Naive thymus-derived CD8-positive, alpha-beta T cell (primary cell): ENCODE measurements around the gene CACNA1I. TPM values are rescaled to one million over a fixed set of nuclear protein-coding genes. Genes with fewer than 3 reads are reported as not detected.
A peak's percentile ranks its signal among the peaks of the same experiment; 100 is the strongest.

Experiments used
- ATAC-seq, 2 donors: fragments of 150-1000 bp; cut with Tn5 transposase in 1 of 2; sonication (Bioruptor Pico), chemical (Tn5 transposase) in 1 of 2; 1 replicate in 1 of 2; 2 replicates in 1 of 2; pipeline ENCODE4 v1.10.0; 2021; ENCODE audit warnings: mild to moderate bottlenecking in 2 of 2, moderate library complexity in 2 of 2
- POLR2A ChIA-PET: fragments of 350-600 bp; sonication (Branson Sonifier 250); formaldehyde crosslinking; loops from one replicate; lab custom pipeline; 2021; ENCODE audit warnings: antibody characterized with exemption; lab: Charles Lee
- DNase-seq, 10 donors: peaks; one replicate each; pipeline versions ENCODE4 v3.0.0 to v3.0.0-alpha.2; 2020 to 2022
- H3K27ac Mint-ChIP-seq, 10 donors: one replicate each; pipeline ENCODE4 v1.8.0; 2020 to 2022; ENCODE audit warnings: mild to moderate bottlenecking in 10 of 10, mixed read lengths in 10 of 10, moderate library complexity in 4 of 10, inconsistent platforms in 1 of 10
- H3K27me3 Mint-ChIP-seq, 5 donors: one replicate each; pipeline ENCODE4 v1.8.0; 2021 to 2022; ENCODE audit warnings: mixed read lengths in 5 of 5
- H3K36me3 Mint-ChIP-seq, 3 donors: one replicate each; pipeline ENCODE4 v1.8.0; 2020 to 2022; ENCODE audit warnings: mixed read lengths in 3 of 3, mild to moderate bottlenecking in 2 of 3, inconsistent platforms in 1 of 3
- H3K4me1 Mint-ChIP-seq, 4 donors: one replicate each; pipeline ENCODE4 v1.8.0; 2021 to 2022; ENCODE audit warnings: mixed read lengths in 4 of 4
- H3K4me3 Mint-ChIP-seq, 10 donors: one replicate each; pipeline ENCODE4 v1.8.0; 2020 to 2022; ENCODE audit warnings: mild to moderate bottlenecking in 10 of 10, mixed read lengths in 10 of 10, moderate library complexity in 6 of 10, inconsistent platforms in 1 of 10
- H3K9me3 Mint-ChIP-seq, 9 donors: one replicate each; pipeline ENCODE4 v1.8.0; 2020 to 2022; ENCODE audit warnings: mixed read lengths in 9 of 9, mild to moderate bottlenecking in 3 of 9, inconsistent platforms in 1 of 9, moderate library complexity in 1 of 9
- polyA plus RNA-seq, 3 donors: library from polyadenylated mRNA; unstranded; fragments of 300-500 nt; fragmentation: Illumina TruSeq; gene quantifications; one replicate each; pipeline ENCODE4 v1.2.3, GENCODE V29; 2021
- total RNA-seq, 8 experiments: library from RNA in 2 of 8; stranded (reverse) in 2 of 8; gene quantifications; one replicate each; pipeline ENCODE4 v1.2.3 and lab custom pipeline; 2021 to 2026

Gene CACNA1I
- total and polyA plus RNA-seq, 5 experiments from 2014 or later: 0.04 to 14.9 (median 0.33) TPM

DNA sequence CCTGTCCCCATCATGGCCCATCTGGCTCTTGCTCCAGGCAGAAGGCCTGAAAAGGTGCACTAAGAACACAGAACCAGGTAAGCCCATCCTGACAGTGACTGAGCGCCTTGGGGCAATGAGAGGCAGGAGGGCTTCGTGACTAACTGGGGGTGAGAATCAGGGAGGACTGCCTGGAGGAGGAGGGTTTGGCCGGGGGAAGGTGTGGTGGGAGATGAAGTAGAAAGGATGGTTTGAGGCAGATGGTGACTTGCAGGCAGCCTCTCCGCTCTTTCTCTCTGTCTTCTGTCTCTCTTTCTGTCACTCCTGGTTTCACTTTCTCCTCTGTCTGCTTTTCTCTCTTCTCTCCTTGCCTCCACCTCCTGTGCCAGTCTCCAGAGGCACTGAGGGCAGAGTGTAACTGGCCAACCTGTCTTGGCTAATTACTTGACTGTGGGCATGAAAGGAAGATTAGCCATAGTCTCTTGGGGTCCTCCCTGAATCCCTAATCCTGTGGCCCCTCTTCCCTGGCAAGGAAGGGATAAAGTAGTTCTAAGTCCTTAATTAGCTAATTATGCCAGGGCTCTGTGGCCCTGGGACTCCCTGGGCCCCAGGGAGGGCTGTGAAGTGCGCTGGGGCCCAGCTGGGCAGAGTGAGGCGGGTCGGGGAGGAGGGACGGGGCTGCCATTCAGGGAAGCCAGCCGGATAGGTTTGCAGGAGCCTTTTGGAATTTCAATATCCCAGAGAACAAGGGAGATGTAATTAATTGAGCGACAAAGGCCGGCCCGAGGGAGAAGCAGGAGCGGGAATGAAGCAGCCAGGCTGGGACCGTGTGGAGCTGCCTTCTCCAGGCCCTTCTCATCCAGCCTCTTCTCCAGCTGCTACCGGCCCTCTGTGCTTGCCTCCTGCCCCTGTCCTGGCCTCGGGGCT, 61.1 kb downstream of the CACNA1I start:
- DNase-seq: no peak
- H3K27ac Mint-ChIP-seq: peak overlapping the region in 1 of 10 donors; percentile 89
- no peak for ATAC-seq
- peaks cover 0 to 9% (median 7%) of the 10 kb centered on the region in 4 donors for H3K4me1 Mint-ChIP-seq
- peaks cover 3 to 26% (median 6%) of the 10 kb centered on the region in 5 donors for H3K27me3 Mint-ChIP-seq
- POLR2A ChIA-PET: no interaction called here
- no peak overlapping the region for H3K4me3 Mint-ChIP-seq
- H3K9me3 Mint-ChIP-seq: no peaks in the 10 kb centered on the region
- no peaks in the 10 kb centered on the region for H3K36me3 Mint-ChIP-seq

DNA sequence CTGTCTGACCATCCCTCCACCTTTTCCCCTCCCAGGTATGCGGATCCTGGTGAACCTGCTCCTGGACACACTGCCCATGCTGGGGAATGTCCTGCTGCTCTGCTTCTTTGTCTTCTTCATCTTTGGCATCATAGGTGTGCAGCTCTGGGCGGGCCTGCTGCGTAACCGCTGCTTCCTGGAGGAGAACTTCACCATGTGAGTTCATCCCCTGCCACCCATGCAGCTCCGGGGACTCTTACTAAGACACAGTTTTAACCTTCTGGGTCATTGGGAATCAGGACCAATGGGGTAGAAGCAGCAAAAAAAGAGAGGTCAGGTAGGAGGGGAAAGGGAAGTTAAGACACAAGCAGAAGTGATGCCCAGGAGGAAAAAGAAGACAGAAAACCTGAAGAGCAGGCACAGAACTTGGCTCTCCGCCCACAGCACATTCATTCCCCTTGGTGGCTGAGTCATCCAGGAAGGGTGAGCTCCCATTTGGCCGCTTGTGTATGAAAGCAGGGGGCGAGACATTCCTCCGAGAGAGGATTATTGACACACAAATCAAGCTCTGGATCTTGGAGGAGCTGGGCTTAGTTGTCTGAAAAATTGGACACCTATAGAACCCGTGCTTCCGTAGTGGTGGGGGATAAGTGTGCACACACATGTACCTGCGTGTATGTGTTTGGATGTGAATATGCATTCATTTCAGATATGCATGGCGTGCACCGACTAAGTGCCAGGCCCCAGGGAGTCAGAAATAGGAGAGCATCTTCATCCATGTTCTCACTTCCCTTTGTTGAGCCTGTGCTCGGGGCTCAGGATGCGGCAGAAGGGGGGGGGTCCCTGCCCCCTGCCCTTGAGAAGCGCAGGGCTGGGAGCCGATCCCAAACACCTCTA, 64.2 kb downstream of the CACNA1I start:
- DNase-seq: no peak
- no peak for ATAC-seq
- Mint-ChIP-seq H3K4me3 (no peak overlapping the region), H3K36me3 (peaks cover 0 to 4% (median 4%) of the 10 kb centered on the region in 3 donors), H3K9me3 (peaks cover 0 to 4% (median 2%) of the 10 kb centered on the region in 9 donors), H3K27ac (peak overlapping the region in 1 of 10 donors; percentile 71), H3K4me1 (peaks cover 0 to 4% (median 0%) of the 10 kb centered on the region in 4 donors), H3K27me3 (peaks cover 0 to 6% (median 2%) of the 10 kb centered on the region in 5 donors)
- POLR2A ChIA-PET: no interaction called here

DNA sequence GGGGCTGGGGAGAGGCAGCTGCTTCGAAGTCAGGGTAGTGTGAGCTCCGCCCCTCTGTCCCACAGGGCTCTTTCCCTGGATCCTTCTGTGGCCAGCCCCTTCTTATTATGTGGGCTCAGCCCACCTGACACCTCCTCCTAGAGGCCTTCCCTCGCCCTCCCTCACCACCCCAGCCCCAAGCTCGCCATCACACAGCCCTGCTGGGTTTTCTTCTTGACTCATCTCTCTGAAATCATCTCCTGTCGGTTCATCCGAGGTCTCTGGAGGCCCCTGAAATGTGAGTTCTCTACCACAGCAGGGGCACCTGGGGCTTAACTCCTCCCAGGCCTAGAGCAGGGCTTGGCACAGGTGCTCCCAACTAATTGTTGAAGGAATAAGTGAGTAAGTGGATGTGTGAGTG, 65.2 kb downstream of the CACNA1I start:
- Mint-ChIP-seq H3K27ac (peak overlapping the region in 1 of 10 donors; percentile 53), H3K9me3 (peaks cover 0 to 6% (median 3%) of the 10 kb centered on the region in 9 donors), H3K4me1 (peaks cover 0 to 2% (median 0%) of the 10 kb centered on the region in 4 donors), H3K36me3 (peaks cover 0 to 7% (median 4%) of the 10 kb centered on the region in 3 donors), H3K27me3 (no peaks in the 10 kb centered on the region), H3K4me3 (no peak overlapping the region)
- POLR2A ChIA-PET: no interaction called here
- no peak for ATAC-seq
- no peak for DNase-seq

DNA sequence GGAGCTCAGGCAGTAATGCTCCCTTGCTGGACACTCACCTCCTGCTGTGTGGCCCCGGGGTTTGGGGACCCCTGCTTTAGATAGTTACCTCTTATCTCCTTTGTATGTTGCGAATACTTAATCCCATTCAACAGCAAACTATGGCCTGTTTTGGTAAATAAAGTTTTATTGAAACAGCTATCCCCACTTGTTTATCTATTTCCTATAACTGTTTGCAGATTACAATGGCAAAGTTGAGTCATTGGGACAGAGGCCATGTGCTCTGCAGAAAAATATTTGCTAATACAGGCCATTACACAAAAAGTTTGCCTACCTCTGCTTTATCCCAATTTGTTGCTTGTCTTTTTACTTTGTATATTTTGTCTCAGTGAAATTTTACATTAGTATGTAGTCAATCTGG, 68.4 kb downstream of the CACNA1I start:
- Mint-ChIP-seq H3K36me3 (peaks cover 0 to 7% (median 4%) of the 10 kb centered on the region in 3 donors), H3K27me3 (peaks cover 0 to 10% (median 0%) of the 10 kb centered on the region in 5 donors), H3K27ac (peak overlapping the region in 1 of 10 donors; percentile 12), H3K4me1 (peaks cover 0 to 2% (median under 1%) of the 10 kb centered on the region in 4 donors), H3K9me3 (peaks cover 0 to 6% (median 3%) of the 10 kb centered on the region in 9 donors), H3K4me3 (no peak overlapping the region)
- DNase-seq: no peak
- no peak for ATAC-seq
- POLR2A ChIA-PET: no interaction called here

DNA sequence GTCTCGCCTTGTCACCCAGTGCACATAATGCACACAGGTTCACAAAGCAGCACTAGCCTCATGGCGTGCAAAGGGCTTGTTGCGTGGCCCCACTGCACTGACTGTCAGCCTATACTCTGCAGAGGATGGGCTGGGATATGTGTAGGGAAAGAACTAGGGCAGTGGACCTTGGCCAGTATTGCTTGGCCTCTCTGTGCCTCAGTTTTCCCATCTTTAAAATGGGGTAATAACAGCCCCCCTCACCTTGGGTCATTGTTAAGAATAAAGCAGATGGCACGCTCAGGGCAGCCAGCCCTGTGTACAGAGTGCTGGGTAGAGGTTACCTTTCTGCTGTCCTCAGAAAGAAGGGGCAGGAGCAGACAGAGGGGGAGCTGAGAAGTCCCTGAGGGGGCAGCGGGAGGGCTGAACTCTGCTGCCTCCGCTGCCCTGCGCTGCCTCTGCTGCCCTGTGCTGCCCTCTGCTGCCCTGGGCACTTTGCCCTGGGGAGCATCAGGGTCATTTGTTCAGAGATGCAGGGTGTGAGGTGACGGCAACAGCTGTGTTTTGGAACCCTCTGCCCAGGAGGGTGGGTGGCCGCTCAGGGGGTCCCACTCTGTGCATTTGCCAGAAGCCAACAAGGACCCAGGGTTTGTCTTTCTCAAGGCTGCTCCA, 71.2 kb downstream of the CACNA1I start:
- ATAC-seq (no peak), DNase-seq (no peak)
- Mint-ChIP-seq H3K36me3 (peaks cover 0 to 7% (median 4%) of the 10 kb centered on the region in 3 donors), H3K9me3 (peaks cover 0 to 6% (median 3%) of the 10 kb centered on the region in 9 donors), H3K27ac (no peak overlapping the region), H3K27me3 (peaks cover 0 to 10% (median 0%) of the 10 kb centered on the region in 5 donors), H3K4me1 (peaks cover 0 to 4% (median 2%) of the 10 kb centered on the region in 4 donors), H3K4me3 (no peak overlapping the region)
- POLR2A ChIA-PET: no interaction called here

DNA sequence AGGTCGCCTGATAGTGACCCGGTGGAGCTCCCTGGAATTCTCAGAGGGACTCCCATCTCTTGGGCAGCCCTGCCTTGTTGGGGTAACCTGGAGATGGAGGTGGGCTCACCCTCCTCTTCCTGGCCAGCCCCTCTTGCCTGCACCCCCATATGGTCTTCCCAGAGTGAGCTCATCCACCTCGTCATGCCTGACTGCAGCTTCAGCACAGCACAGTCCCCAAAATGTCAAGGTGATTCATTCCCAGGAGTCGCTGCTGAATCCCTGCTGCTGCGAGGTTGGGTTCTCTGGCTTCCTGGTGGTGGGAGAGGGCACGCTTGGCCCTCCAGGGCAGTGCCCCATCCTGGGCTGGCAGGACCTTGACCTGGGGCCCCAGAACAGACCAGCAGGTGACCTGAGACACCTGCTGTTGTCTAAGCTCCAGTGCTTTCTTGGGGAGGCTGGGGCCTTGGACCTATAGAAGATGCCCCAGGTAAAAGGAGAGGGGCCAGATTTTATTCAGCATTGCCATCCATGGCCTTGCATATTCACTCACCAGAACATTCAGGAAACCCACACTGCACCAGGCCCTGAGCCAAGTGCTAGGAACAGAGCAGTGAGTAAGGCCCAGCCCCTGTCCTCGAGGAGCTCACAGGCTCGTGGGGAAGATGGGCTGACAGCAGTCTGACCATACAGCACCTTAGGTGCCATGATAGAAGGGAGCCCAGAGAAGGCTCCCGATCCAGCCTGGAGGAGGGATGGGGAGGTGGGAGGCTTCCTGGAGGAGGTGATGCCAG, 72.9 kb downstream of the CACNA1I start:
- Mint-ChIP-seq H3K9me3 (peaks cover 0 to 6% (median 3%) of the 10 kb centered on the region in 9 donors), H3K36me3 (peaks cover 0 to 7% (median 4%) of the 10 kb centered on the region in 3 donors), H3K27me3 (peaks cover 0 to 10% (median 0%) of the 10 kb centered on the region in 5 donors), H3K27ac (no peak overlapping the region), H3K4me1 (peaks cover 0 to 4% (median 2%) of the 10 kb centered on the region in 4 donors), H3K4me3 (no peak overlapping the region)
- POLR2A ChIA-PET: no interaction called here
- ATAC-seq (no peak), DNase-seq (no peak)

DNA sequence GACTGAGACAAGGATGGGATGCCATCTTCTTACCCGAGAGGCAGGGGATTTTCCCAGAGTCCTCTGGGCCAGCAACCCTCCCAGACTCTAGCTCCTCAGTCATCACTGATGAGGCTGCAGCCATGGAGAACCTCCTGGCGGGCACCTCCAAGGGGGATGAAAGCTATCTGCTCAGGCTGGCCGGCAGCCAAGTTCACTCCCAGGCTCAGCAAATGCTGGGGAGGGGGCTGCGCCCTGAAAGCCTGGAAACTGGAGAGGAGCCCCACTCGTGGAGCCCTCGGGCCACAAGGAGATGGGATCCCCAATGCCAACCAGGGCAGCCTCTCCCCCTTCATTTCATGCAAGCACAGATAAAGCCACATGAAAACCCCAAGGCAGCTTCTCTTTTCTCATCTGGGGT, 75.0 kb downstream of the CACNA1I start:
- Mint-ChIP-seq H3K4me3 (no peak overlapping the region), H3K27ac (no peak overlapping the region), H3K36me3 (no peaks in the 10 kb centered on the region), H3K4me1 (peaks cover 0 to 5% (median 2%) of the 10 kb centered on the region in 4 donors), H3K27me3 (peaks cover 0 to 10% (median 0%) of the 10 kb centered on the region in 5 donors), H3K9me3 (no peaks in the 10 kb centered on the region)
- DNase-seq (no peak), ATAC-seq (no peak)
- POLR2A ChIA-PET: interaction anchor here (0.9 kb wide), 1 partner anchor 10 kb away, joined by 3 read pairs; no protein-coding TSS in a partner anchor

DNA sequence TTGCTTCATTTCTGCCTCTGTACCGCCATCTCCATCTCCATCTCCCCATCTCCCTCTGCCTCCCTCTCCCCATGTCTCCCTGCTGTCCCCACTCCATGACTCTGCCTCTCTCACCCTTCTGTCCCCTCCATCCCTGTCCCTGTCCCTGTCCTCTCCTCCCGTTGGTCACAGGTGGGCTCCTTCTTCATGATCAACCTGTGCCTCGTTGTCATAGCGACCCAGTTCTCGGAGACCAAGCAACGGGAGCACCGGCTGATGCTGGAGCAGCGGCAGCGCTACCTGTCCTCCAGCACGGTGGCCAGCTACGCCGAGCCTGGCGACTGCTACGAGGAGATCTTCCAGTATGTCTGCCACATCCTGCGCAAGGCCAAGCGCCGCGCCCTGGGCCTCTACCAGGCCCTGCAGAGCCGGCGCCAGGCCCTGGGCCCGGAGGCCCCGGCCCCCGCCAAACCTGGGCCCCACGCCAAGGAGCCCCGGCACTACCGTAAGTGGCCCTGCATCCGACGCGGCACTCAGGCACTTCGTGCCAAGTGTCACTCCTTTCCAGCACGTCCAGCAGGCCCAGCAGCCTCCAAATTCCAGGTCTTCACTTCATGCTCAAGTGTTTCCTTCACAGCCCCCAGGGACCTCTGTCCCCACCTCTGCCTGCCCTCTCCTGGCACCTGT, 76.0 kb downstream of the CACNA1I start:
- Mint-ChIP-seq H3K27me3 (peaks cover 0 to 10% (median 0%) of the 10 kb centered on the region in 5 donors), H3K27ac (peak overlapping the region in 2 of 10 donors; percentile 47 to 54), H3K36me3 (no peaks in the 10 kb centered on the region), H3K4me1 (peaks cover 0 to 4% (median 2%) of the 10 kb centered on the region in 4 donors), H3K4me3 (no peak overlapping the region), H3K9me3 (no peaks in the 10 kb centered on the region)
- no peak for ATAC-seq
- POLR2A ChIA-PET: interaction anchor here (0.9 kb wide), 1 partner anchor 9 kb away, joined by 3 read pairs; no protein-coding TSS in a partner anchor
- no peak for DNase-seq

DNA sequence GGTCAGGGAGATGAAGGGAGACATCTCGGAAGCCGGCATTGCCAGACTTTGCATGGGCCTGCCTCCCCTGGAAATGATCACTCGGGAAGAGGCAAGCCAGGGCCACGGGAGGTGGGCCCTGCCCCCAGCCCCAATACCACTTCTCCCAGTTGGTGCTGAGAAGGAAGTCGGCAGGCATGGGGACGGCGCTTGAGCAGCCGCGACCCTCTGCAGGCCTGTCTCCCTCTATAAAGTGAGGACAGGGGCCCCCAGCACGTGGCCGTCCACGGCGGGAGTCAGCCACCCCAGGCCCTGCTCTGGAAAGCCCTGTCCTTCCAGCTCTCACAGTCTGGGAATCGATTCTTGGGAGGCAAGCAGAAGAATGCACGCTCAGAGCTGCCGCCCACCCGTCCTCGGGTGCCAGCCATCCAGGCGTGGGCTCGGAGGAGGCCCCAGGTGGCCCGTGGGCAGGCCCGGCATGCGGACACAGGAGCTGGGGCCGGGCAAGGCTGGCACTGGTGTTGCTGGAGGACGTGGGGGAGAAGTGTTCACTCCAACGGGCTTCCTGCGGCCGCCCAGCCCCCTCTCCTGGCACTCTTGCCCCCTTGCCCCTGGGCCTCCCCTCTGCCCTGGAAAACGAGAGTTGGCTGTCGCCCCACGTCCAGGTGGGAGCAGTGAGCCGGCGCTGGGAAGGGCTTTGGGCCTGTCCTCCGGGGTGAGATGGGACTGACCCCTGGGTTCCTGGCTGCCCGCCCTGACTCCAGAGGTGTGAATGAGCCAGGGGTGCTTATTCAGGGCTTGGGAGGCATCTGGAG, 77.5 kb downstream of the CACNA1I start:
- no peak overlapping the region for H3K27ac Mint-ChIP-seq
- POLR2A ChIA-PET: no interaction called here

DNA sequence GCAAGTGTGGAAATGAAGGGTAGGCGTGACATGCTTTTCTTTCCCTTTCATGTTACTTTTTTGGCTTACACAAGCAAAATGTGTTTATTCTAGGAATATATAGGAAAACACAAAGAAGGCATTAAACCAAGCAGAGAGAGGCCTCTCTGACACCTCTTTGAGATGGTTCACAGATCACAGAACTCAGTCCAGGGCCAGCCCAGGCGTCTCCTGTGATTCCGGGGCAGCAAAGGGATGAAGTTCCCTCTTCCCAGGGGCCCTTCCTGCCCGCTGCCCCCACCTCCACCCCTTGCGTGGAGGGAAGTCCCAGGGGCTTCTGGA, 78.0 kb downstream of the CACNA1I start:
- Mint-ChIP-seq H3K9me3 (no peaks in the 10 kb centered on the region), H3K4me1 (peaks cover 0 to 4% (median 2%) of the 10 kb centered on the region in 4 donors), H3K27ac (no peak overlapping the region), H3K36me3 (no peaks in the 10 kb centered on the region), H3K4me3 (no peak overlapping the region), H3K27me3 (no peaks in the 10 kb centered on the region)
- DNase-seq (no peak), ATAC-seq (no peak)
- POLR2A ChIA-PET: no interaction called here

More for the DNA sequence above, 77.5 kb downstream of the CACNA1I start:
- Mint-ChIP-seq H3K4me1 (peaks cover 0 to 4% (median 2%) of the 10 kb centered on the region in 4 donors), H3K36me3 (no peaks in the 10 kb centered on the region), H3K9me3 (no peaks in the 10 kb centered on the region), H3K27me3 (peaks cover 0 to 5% (median 0%) of the 10 kb centered on the region in 5 donors), H3K4me3 (no peak overlapping the region)
- ATAC-seq (no peak), DNase-seq (no peak)
